Tibial nerve (tissue), 4 donors: ENCODE data around the gene DNASE1. TPM values are rescaled to one million over a fixed set of nuclear protein-coding genes. Genes with fewer than 3 reads are reported as not detected.

Source experiments
- DNase-seq, 2 donors: peaks; one replicate each; pipeline ENCODE4 v3.0.0-alpha.2; 2019; ENCODE audit warnings: low spot score in 2 of 2
- H3K27ac ChIP-seq, 4 donors: fragments of 200-600 bp; sonication (generic) in 3 of 4; one replicate each; pipeline ENCODE4 v1.5.1; 2017 to 2019; ENCODE audit warnings: mild to moderate bottlenecking in 1 of 4
- H3K27me3 ChIP-seq, 2 donors: fragments of 200-600 bp; sonication (generic) in 1 of 2; one replicate each; pipeline versions ENCODE4 v1.5.1 to v1.6.0; 2017 to 2019
- H3K36me3 ChIP-seq, 3 donors: fragments of 200-600 bp; sonication (generic); one replicate each; pipeline ENCODE4 v1.5.1; 2018 to 2019
- H3K4me1 ChIP-seq, 4 donors: fragments of 200-600 bp; sonication (generic) in 3 of 4; one replicate each; pipeline ENCODE4 v1.5.1; 2017 to 2019
- H3K4me3 ChIP-seq, 4 donors: fragments of 200-600 bp; sonication (generic) in 3 of 4; one replicate each; pipeline ENCODE4 v1.5.1; 2017 to 2019; ENCODE audit warnings: mild to moderate bottlenecking in 1 of 4, moderate library complexity in 1 of 4
- H3K9me3 ChIP-seq, 4 donors: fragments of 200-600 bp; sonication (generic) in 3 of 4; one replicate each; pipeline ENCODE4 v1.5.1; 2017 to 2019
- CTCF ChIP-seq, 5 experiments: fragments of 200-600 bp in 3 of 5; fragments of 450-650 bp in 2 of 5; sonication (generic) in 3 of 5; IDR thresholded peaks; one replicate each; pipeline ENCODE4 v1.5.1; 2016 to 2019; ENCODE audit warnings: antibody characterized with exemption in 5 of 5, mild to moderate bottlenecking in 3 of 5, moderate library complexity in 2 of 5
- EP300 ChIP-seq, 2 donors: sonication (generic); formaldehyde crosslinking; IDR thresholded peaks; one replicate each; pipeline ENCODE4 v1.6.1; 2017; ENCODE audit warnings: antibody characterized with exemption in 2 of 2, mild to moderate bottlenecking in 1 of 2
- POLR2A ChIP-seq, 2 donors: fragments of 450-650 bp; IDR thresholded peaks; one replicate each; pipeline ENCODE4 v1.6.1; 2017; ENCODE audit warnings: antibody characterized with exemption in 2 of 2, mild to moderate bottlenecking in 2 of 2, moderate library complexity in 2 of 2
- WGBS, 2 donors: methylation state at CpG; one replicate each; pipeline ENCODE4 v1.1.5; 2018; 5-methylcytosine and 5-hydroxymethylcytosine counted together
- total RNA-seq, 4 donors: library from RNA; depleted of rRNA; stranded (reverse); fragments of >200 nt; gene quantifications; one replicate each; pipeline ENCODE4 v1.1.0, GENCODE V29; 2016

DNASE1 gene
- total RNA-seq, 4 donors from 2014 or later = 14.4 to 32.0 (median 22.4) TPM

GRCh38 chr16:3691761-3692160 lies 37.3 kb downstream of the DNASE1 start:
- no peaks in the 10 kb centered on the region for H3K9me3 ChIP-seq
- H3K36me3 ChIP-seq = peaks cover 0 to 27% (median 5%) of the 10 kb centered on the region in 3 donors
- no peak for DNase-seq
- no peak for TF ChIP-seq CTCF (IDR thresholded peaks at IDR 0.05)
- TF ChIP-seq EP300 (IDR thresholded peaks at IDR 0.05) = no peak
- TF ChIP-seq POLR2A (IDR thresholded peaks at IDR 0.05) = no peak
- peak overlapping the region in 2 of 4 donors; percentile 12 to 36 for H3K27ac ChIP-seq
- 74 to 84% methylated on average over 12 of the region's 12 CpGs for WGBS, 2 donors
- peaks cover 0 to 35% (median 5%) of the 10 kb centered on the region in 4 donors for H3K4me1 ChIP-seq
- no peaks in the 10 kb centered on the region for H3K27me3 ChIP-seq
- no peak overlapping the region for H3K4me3 ChIP-seq

DNA sequence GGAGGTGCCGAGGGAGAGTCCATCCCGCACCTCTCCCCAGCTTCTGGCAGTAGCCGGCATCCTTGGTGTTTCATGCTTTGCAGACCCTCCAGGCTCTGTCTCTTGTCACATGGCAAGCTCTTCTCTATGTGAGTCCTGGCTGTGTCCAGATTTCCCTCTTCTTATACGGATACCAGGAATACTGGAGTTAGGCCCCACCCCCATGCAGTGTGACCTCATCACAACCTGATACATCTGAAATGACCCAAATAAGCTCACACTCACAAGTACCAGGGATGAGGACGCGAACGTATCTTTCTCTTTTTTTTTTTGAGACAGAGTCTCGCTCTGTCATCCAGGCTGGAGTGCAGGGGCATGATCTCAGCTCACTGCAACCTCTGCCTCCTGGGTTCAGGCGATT lies 39.6 kb downstream of the DNASE1 start:
- no peaks in the 10 kb centered on the region for H3K9me3 ChIP-seq
- peaks cover 0 to 9% (median 0%) of the 10 kb centered on the region in 3 donors for H3K36me3 ChIP-seq
- no peak overlapping the region for H3K27ac ChIP-seq
- 84 to 85% methylated on average over 9 of the region's 9 CpGs for WGBS, 2 donors
- no peak overlapping the region for H3K4me3 ChIP-seq
- no peak for DNase-seq
- TF ChIP-seq EP300 (IDR thresholded peaks at IDR 0.05) = no peak
- no peak for TF ChIP-seq CTCF (IDR thresholded peaks at IDR 0.05)
- no peak for TF ChIP-seq POLR2A (IDR thresholded peaks at IDR 0.05)
- H3K4me1 ChIP-seq = peaks cover 0 to 31% (median 5%) of the 10 kb centered on the region in 4 donors
- H3K27me3 ChIP-seq = no peaks in the 10 kb centered on the region

DNA sequence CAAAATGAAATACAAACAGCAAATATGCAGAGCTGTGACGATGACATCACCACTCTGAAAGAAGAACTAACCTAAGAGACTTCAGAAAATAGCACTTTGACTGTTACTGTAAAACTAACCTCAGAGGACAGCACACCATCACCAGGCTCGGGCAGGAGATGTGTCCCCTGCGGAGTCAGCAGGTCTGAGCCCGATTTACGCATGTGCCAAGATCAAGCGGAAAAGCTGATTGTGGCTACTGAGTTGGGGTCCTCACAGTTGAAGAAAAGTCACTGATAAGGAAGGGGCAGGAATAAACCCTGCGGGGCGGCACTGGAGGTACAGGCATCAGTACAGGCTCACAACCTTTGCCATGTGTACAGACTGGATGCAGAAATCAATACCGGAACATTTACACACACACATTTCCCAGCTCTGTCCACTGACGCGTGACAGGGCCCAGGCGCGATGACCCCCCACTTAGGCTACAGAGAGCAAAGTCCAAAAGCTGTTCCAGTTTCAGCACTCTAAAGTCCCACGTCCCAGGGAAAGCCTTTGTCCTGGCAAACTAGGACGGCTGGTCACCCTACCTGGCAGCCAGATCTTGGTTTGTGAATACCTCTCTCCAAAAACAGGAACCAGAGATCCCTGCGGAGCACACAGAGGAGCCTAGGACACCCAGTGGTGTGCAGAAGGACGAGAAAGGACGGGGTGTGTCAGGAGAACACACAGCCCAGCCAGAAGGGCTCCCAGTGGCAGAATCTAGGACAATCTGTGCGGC lies 41.3 kb downstream of the DNASE1 start:
- Histone ChIP-seq H3K27ac (no peak overlapping the region), H3K9me3 (no peaks in the 10 kb centered on the region), H3K36me3 (peaks cover 0 to 15% (median 0%) of the 10 kb centered on the region in 3 donors), H3K27me3 (no peaks in the 10 kb centered on the region), H3K4me3 (no peak overlapping the region), H3K4me1 (peaks cover 0 to 16% (median 3%) of the 10 kb centered on the region in 4 donors)
- 85 to 90% methylated on average over 19 of the region's 19 CpGs for WGBS, 2 donors
- no peak for TF ChIP-seq CTCF (IDR thresholded peaks at IDR 0.05)
- TF ChIP-seq POLR2A (IDR thresholded peaks at IDR 0.05) = no peak
- TF ChIP-seq EP300 (IDR thresholded peaks at IDR 0.05) = no peak
- no peak for DNase-seq

DNA sequence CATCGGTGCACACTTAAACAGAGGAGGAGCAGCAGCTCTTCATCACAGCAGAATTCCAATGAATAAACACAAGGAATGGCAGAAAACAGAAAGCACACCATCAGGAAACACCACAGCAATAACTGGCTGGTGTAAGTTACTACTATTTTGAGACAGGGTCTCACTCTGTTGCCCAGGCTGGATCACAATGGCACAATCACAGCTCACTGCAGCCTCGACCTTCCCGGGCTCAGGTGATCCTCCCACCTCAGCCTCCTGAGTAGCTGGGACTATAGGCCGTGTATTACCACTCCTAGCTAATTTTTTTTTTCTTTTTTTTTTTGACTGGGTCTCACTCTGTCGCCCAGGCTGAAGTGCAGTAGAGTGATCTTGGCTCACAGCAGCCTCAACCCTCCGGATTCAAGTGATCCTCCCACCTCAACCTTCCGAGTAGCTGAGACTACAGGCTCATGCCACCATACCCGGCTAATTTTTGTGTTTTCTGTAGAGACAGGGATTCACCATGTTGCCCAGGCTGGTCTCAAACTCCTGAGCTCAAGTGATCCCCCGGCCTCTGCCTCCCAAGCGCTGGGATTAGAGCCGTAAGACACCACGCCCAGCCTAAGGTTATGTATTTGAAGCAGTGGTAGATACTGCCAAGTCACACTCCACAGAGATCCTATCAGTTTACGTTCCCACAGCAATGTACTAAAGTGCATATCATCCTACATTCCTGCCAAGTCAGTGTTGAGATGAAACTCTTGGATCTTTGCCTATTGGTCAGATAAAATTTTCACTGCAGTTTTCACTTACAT lies 42.1 kb downstream of the DNASE1 start:
- peaks cover 0 to 15% (median 0%) of the 10 kb centered on the region in 3 donors for H3K36me3 ChIP-seq
- no peak for DNase-seq
- H3K4me1 ChIP-seq = peaks cover 0 to 8% (median 0%) of the 10 kb centered on the region in 4 donors
- H3K4me3 ChIP-seq = no peak overlapping the region
- no peaks in the 10 kb centered on the region for H3K27me3 ChIP-seq
- no peaks in the 10 kb centered on the region for H3K9me3 ChIP-seq
- WGBS, 2 donors = 76 to 79% methylated on average over 13 of the region's 13 CpGs
- TF ChIP-seq EP300 (IDR thresholded peaks at IDR 0.05) = no peak
- TF ChIP-seq POLR2A (IDR thresholded peaks at IDR 0.05) = no peak
- no peak for TF ChIP-seq CTCF (IDR thresholded peaks at IDR 0.05)
- no peak overlapping the region for H3K27ac ChIP-seq

- no peak overlapping the region for H3K27ac ChIP-seq
- DNase-seq = no peak
- 60 to 73% methylated on average over 4 of the region's 4 CpGs for WGBS, 2 donors
- H3K36me3 ChIP-seq = peaks cover 0 to 15% (median 0%) of the 10 kb centered on the region in 3 donors
- H3K9me3 ChIP-seq = no peaks in the 10 kb centered on the region
- no peaks in the 10 kb centered on the region for H3K27me3 ChIP-seq
- no peak for TF ChIP-seq CTCF (IDR thresholded peaks at IDR 0.05)
- no peak for TF ChIP-seq POLR2A (IDR thresholded peaks at IDR 0.05)
- no peak for TF ChIP-seq EP300 (IDR thresholded peaks at IDR 0.05)
- H3K4me1 ChIP-seq = peaks cover 0 to 5% (median 0%) of the 10 kb centered on the region in 4 donors
- no peak overlapping the region for H3K4me3 ChIP-seq
Observed at GRCh38 chr16:3698941-3699340, 44.5 kb downstream of the DNASE1 start.
